ENCODE results near the gene PTPRO. TPM values are rescaled to one million over a fixed set of nuclear protein-coding genes. Genes with fewer than 3 reads are reported as not detected.

PTPRO gene
- total RNA-seq, 1 donor from 2014 or later: 3.0 TPM

GRCh38 chr12:15574353-15574752 is 252.0 kb downstream of the PTPRO start:
- Mint-ChIP-seq H3K9me3 (ENCODE audit: low read depth) (no peaks in the 10 kb centered on the region), H3K27me3 (ENCODE audit: low read depth) (no peaks in the 10 kb centered on the region), H3K4me3 (ENCODE audit: unreplicated experiment) (no peak overlapping the region), H3K27ac (ENCODE audit: unreplicated experiment) (no peak overlapping the region), H3K4me1 (ENCODE audit: low read depth) (peaks cover 7% of the 10 kb centered on the region), H3K36me3 (ENCODE audit: low read depth) (peaks cover 3% of the 10 kb centered on the region)
- no peak for TF ChIP-seq CTCF (IDR thresholded peaks at IDR 0.05)
- DNase-seq (ENCODE audit: low spot score): no peak

- H3K4me3 Mint-ChIP-seq (ENCODE audit: unreplicated experiment): no peak overlapping the region
- H3K9me3 Mint-ChIP-seq (ENCODE audit: low read depth): no peaks in the 10 kb centered on the region
- H3K36me3 Mint-ChIP-seq (ENCODE audit: low read depth): peaks cover 3% of the 10 kb centered on the region
- TF ChIP-seq CTCF (IDR thresholded peaks at IDR 0.05): no peak
- peaks cover 8% of the 10 kb centered on the region for H3K4me1 Mint-ChIP-seq (ENCODE audit: low read depth)
- no peaks in the 10 kb centered on the region for H3K27me3 Mint-ChIP-seq (ENCODE audit: low read depth)
- DNase-seq (ENCODE audit: low spot score): no peak
- no peak overlapping the region for H3K27ac Mint-ChIP-seq (ENCODE audit: unreplicated experiment)
These were observed 253.6 kb downstream of the PTPRO start for GRCh38 chr12:15575671-15576541.

- Mint-ChIP-seq H3K36me3 (ENCODE audit: low read depth) (peaks cover 8% of the 10 kb centered on the region), H3K9me3 (ENCODE audit: low read depth) (no peaks in the 10 kb centered on the region), H3K4me1 (ENCODE audit: low read depth) (peaks cover 18% of the 10 kb centered on the region), H3K27me3 (ENCODE audit: low read depth) (no peaks in the 10 kb centered on the region), H3K4me3 (ENCODE audit: unreplicated experiment) (no peak overlapping the region), H3K27ac (ENCODE audit: unreplicated experiment) (no peak overlapping the region)
- peak; percentile 27 for TF ChIP-seq CTCF (IDR thresholded peaks at IDR 0.05)
- DNase-seq (ENCODE audit: low spot score): no peak
These were observed 258.1 kb downstream of the PTPRO start for GRCh38 chr12:15580431-15580830.

GRCh38 chr12:15581006-15581405 is 258.7 kb downstream of the PTPRO start:
- Mint-ChIP-seq H3K27ac (ENCODE audit: unreplicated experiment) (peak overlapping the region; percentile 27), H3K9me3 (ENCODE audit: low read depth) (no peaks in the 10 kb centered on the region), H3K36me3 (ENCODE audit: low read depth) (peaks cover 7% of the 10 kb centered on the region), H3K4me3 (ENCODE audit: unreplicated experiment) (no peak overlapping the region), H3K4me1 (ENCODE audit: low read depth) (peaks cover 18% of the 10 kb centered on the region), H3K27me3 (ENCODE audit: low read depth) (no peaks in the 10 kb centered on the region)
- DNase-seq (ENCODE audit: low spot score): no peak
- TF ChIP-seq CTCF (IDR thresholded peaks at IDR 0.05): no peak

- no peak overlapping the region for H3K4me3 Mint-ChIP-seq (ENCODE audit: unreplicated experiment)
- no peak for TF ChIP-seq CTCF (IDR thresholded peaks at IDR 0.05)
- peaks cover 14% of the 10 kb centered on the region for H3K4me1 Mint-ChIP-seq (ENCODE audit: low read depth)
- H3K27me3 Mint-ChIP-seq (ENCODE audit: low read depth): no peaks in the 10 kb centered on the region
- peaks cover 7% of the 10 kb centered on the region for H3K36me3 Mint-ChIP-seq (ENCODE audit: low read depth)
- H3K9me3 Mint-ChIP-seq (ENCODE audit: low read depth): no peaks in the 10 kb centered on the region
- no peak for DNase-seq (ENCODE audit: low spot score)
- no peak overlapping the region for H3K27ac Mint-ChIP-seq (ENCODE audit: unreplicated experiment)
These were observed 261.5 kb downstream of the PTPRO start for GRCh38 chr12:15583804-15584203.
